Aorta (tissue), 4 donors: ENCODE results near the gene COPE. TPM values are rescaled to one million over a fixed set of nuclear protein-coding genes. Genes with fewer than 3 reads are reported as not detected.

Experiments
- polyA plus RNA-seq, 2 donors: library from polyadenylated mRNA; stranded (reverse); fragments of 200-250 nt; gene quantifications; one replicate each; pipeline ENCODE4 v1.2.3, GENCODE V29; 2013
- total RNA-seq, 2 donors: library from RNA; stranded (reverse); fragmentation: NEBNext Ultra II Directional; extraction: Animal tissue kit (Norgen Biotek cat#: 25700); gene quantifications; one replicate each; pipeline ENCODE4 v1.2.1, GENCODE V29; 2021
- donor health status: healthy with polysubstance abuse.
- donor health status: Bipolar disorder and iron deficiency.
- donor health status: DM: no; HTN: no; CAD: no.
- donor health status: DM: yes; HTN: yes; CAD: no.

Gene COPE
- total and polyA plus RNA-seq, 4 donors: 121 to 180 (median 148) TPM

Other genes starting within 250 kb of the COPE start
- 10 to 100 TPM in 1 of 2 donors, 1 to 10 TPM in 1; 9.5 to 16.5 TPM for gene CRTC1, start 235.7 kb downstream of the COPE start, total RNA-seq
- 10 to 100 TPM in 1 of 2 donors, 1 to 10 TPM in 1; 3.6 to 11.9 TPM for gene CRTC1, start 235.7 kb downstream of the COPE start, polyA plus RNA-seq
- 100 to 1,000 TPM in 1 of 2 donors, 10 to 100 TPM in 1; 15.8 to 142 TPM for gene COMP, start 128.1 kb downstream of the COPE start, total RNA-seq
- 10 to 100 TPM in 1 of 2 donors, 1 to 10 TPM in 1; 9.8 to 14.4 TPM for gene COMP, start 128.1 kb downstream of the COPE start, polyA plus RNA-seq
- 10 to 100 TPM; 53.7 to 75.6 TPM for gene UPF1, start 87.4 kb downstream of the COPE start, total RNA-seq
- gene UPF1, start 87.4 kb downstream of the COPE start, polyA plus RNA-seq: 10 to 100 TPM; 16.5 to 40.4 TPM
- gene CERS1, start 23.2 kb downstream of the COPE start, total RNA-seq: 1 to 10 TPM in 1 of 2 donors, under 1 TPM in 1; 0.49 to 3.3 TPM
- gene CERS1, start 23.2 kb downstream of the COPE start, polyA plus RNA-seq: 1 to 10 TPM in 1 of 2 donors, under 1 TPM in 1; 0.51 to 1.3 TPM
- gene DDX49, start 328 bp upstream of the COPE start, total RNA-seq: 10 to 100 TPM; 25.0 to 32.2 TPM
- gene DDX49, start 328 bp upstream of the COPE start, polyA plus RNA-seq: 10 to 100 TPM; 38.2 to 51.4 TPM
- gene HOMER3, start 21.8 kb upstream of the COPE start, total RNA-seq: 10 to 100 TPM; 23.6 to 29.5 TPM
- 10 to 100 TPM; 38.9 to 59.9 TPM for gene HOMER3, start 21.8 kb upstream of the COPE start, polyA plus RNA-seq
- 10 to 100 TPM; 61.0 to 93.1 TPM for gene SUGP2, start 114.1 kb upstream of the COPE start, total RNA-seq
- gene SUGP2, start 114.1 kb upstream of the COPE start, polyA plus RNA-seq: 10 to 100 TPM in 1 of 2 donors, 1 to 10 TPM in 1; 7.4 to 61.3 TPM
- gene ARMC6, start 114.2 kb upstream of the COPE start, total RNA-seq: 10 to 100 TPM; 11.7 to 13.1 TPM
- gene ARMC6, start 114.2 kb upstream of the COPE start, polyA plus RNA-seq: 10 to 100 TPM in 1 of 2 donors, 1 to 10 TPM in 1; 8.8 to 13.2 TPM
- 10 to 100 TPM in 1 of 2 donors, 1 to 10 TPM in 1; 9.4 to 10.3 TPM for gene SLC25A42, start 144.6 kb upstream of the COPE start, total RNA-seq
- 10 to 100 TPM in 1 of 2 donors, 1 to 10 TPM in 1; 3.8 to 12.5 TPM for gene SLC25A42, start 144.6 kb upstream of the COPE start, polyA plus RNA-seq
- gene TMEM161A, start 219.1 kb upstream of the COPE start, total RNA-seq: 10 to 100 TPM; 11.6 to 18.1 TPM
- gene TMEM161A, start 219.1 kb upstream of the COPE start, polyA plus RNA-seq: 10 to 100 TPM in 1 of 2 donors, 1 to 10 TPM in 1; 7.6 to 53.3 TPM